Measurements from ENCODE around the gene KIF23. TPM values are rescaled to one million over a fixed set of nuclear protein-coding genes. Genes with fewer than 3 reads are reported as not detected.

KIF23 gene
- total RNA-seq, 1 experiment from 2014 or later: 83.7 TPM

GRCh38 chr15:69472562-69472961 is 58.4 kb downstream of the KIF23 start:
- TF ChIP-seq FOSL1 (IDR thresholded peaks at IDR 0.05; ENCODE audit: low read depth): no peak
- TF ChIP-seq YY1 (IDR thresholded peaks at IDR 0.05; ENCODE audit: extremely low read depth, insufficient replicate concordance, low read depth, low read length): no peak
- TF ChIP-seq RAD21 (IDR thresholded peaks at IDR 0.05; ENCODE audit: low read depth): no peak
- TF ChIP-seq ELF1 (IDR thresholded peaks at IDR 0.05; ENCODE audit: borderline replicate concordance, low read depth): no peak
- no peak for TF ChIP-seq EZH2phosphoT487 (IDR thresholded peaks at IDR 0.05; ENCODE audit: borderline replicate concordance)
- no peak for TF ChIP-seq POLR2A (IDR thresholded peaks at IDR 0.05; ENCODE audit: borderline replicate concordance, extremely low read depth, insufficient read depth, insufficient read length)
- no peak for TF ChIP-seq REST (IDR thresholded peaks at IDR 0.05; ENCODE audit: low read depth)
- TF ChIP-seq ATF3 (IDR thresholded peaks at IDR 0.05): no peak
- TF ChIP-seq CBX3 (IDR thresholded peaks at IDR 0.05; ENCODE audit: low read depth): no peak
- no peak for TF ChIP-seq EGR1 (IDR thresholded peaks at IDR 0.05; ENCODE audit: low read depth)
- Histone ChIP-seq H3K4me1 (ENCODE audit: control insufficient read depth in 1 of 2, insufficient read depth in 2 of 2, low read length in 2 of 2) (peaks cover 0 to 15% of the 10 kb centered on the region in 2 experiments; a peak in 2 of 4 replicates), H4K20me1 (ENCODE audit: insufficient read depth) (no peaks in the 10 kb centered on the region), H3K4me2 (ENCODE audit: low read length) (no peak overlapping the region), H3K9ac (ENCODE audit: low read length) (no peak overlapping the region), H3K27ac (ENCODE audit: low read depth, low read length) (no peak overlapping the region), H3K9me3 (ENCODE audit: control insufficient read depth in 1 of 2, insufficient read depth in 1 of 2, low read depth in 1 of 2, low read length in 2 of 2) (no peaks in the 10 kb centered on the region), H2AFZ (ENCODE audit: low read depth, low read length, poor library complexity, severe bottlenecking) (no peak overlapping the region), H3K9me2 (ENCODE audit: insufficient read depth) (no peaks in the 10 kb centered on the region), H3K27me3 (ENCODE audit: insufficient read depth, low read length) (no peaks in the 10 kb centered on the region), H3K4me3 (replicated peaks in 1 of 2; ENCODE audit: low read depth in 1 of 2, low read length in 2 of 2) (no peak overlapping the region), H3K36me3 (ENCODE audit: control insufficient read depth in 1 of 2, insufficient read depth in 2 of 2, low read length in 2 of 2) (no peaks in the 10 kb centered on the region), H3K79me2 (ENCODE audit: insufficient read depth, low read length) (no peaks in the 10 kb centered on the region)
- BruUV-seq (replicated peaks): no TSS peak
- RAD21 ChIA-PET (ENCODE audit: low non-redundant PET in 1 of 2, low total read pairs in 2 of 2, uncharacterized antibody in 2 of 2, unreplicated experiment in 2 of 2): no interaction called here
- CTCF ChIA-PET: interaction anchor here (1.0 kb wide), 1 partner anchor 10 kb away, joined by 4 read pairs; no protein-coding TSS in a partner anchor
- intact Hi-C loops (cut with micrococcal nuclease): no loop called here
- POLR2A ChIA-PET: no interaction called here
- DNase-seq (ENCODE audit: low read depth, low spot score) (no peak), ATAC-seq (no peak)

Measured in HCT116 (cell line).